Liver (tissue), 9 donors: ENCODE results near the gene REC114. TPM values are rescaled to one million over a fixed set of nuclear protein-coding genes. Genes with fewer than 3 reads are reported as not detected.

Experiments used
- DNase-seq: peaks from one replicate; pipeline ENCODE4 v3.0.0-alpha.2; 2017; ENCODE audit warnings: low spot score
- H3K27ac ChIP-seq, 2 donors: one replicate each; pipeline ENCODE4 v1.7.0; 2013; ENCODE audit warnings: inconsistent platforms in 2 of 2, low read length in 2 of 2, control low read depth in 1 of 2, low read depth in 1 of 2, mild to moderate bottlenecking in 1 of 2
- H3K27me3 ChIP-seq, 4 donors: one replicate each; pipeline versions ENCODE4 v1.6.1 to v1.7.0; 2013; ENCODE audit warnings: low read length in 3 of 4, inconsistent platforms in 1 of 4, mild to moderate bottlenecking in 1 of 4, moderate library complexity in 1 of 4; ENCODE audit not compliant: control insufficient read depth in 4 of 4, insufficient read depth in 4 of 4
- H3K36me3 ChIP-seq, 4 donors: one replicate each; pipeline versions ENCODE4 v1.6.1 to v1.7.0; 2013; ENCODE audit warnings: low read length in 3 of 4, mild to moderate bottlenecking in 3 of 4, low read depth in 1 of 4, moderate library complexity in 1 of 4; ENCODE audit not compliant: control insufficient read depth in 4 of 4, insufficient read depth in 3 of 4
- H3K4me1 ChIP-seq, 4 donors: one replicate each; pipeline versions ENCODE4 v1.6.1 to v1.7.0; 2013; ENCODE audit warnings: low read length in 3 of 4, mild to moderate bottlenecking in 3 of 4, moderate library complexity in 1 of 4; ENCODE audit not compliant: control insufficient read depth in 4 of 4, insufficient read depth in 4 of 4
- H3K4me3 ChIP-seq, 3 donors: one replicate each; pipeline versions ENCODE4 v1.6.1 to v1.7.0; 2013; ENCODE audit warnings: low read length in 3 of 3, control low read depth in 1 of 3, low read depth in 1 of 3, mild to moderate bottlenecking in 1 of 3
- H3K9ac ChIP-seq, 2 donors: one replicate each; pipeline ENCODE4 v1.7.0; 2013; ENCODE audit warnings: low read length in 2 of 2, mild to moderate bottlenecking in 2 of 2, moderate library complexity in 2 of 2, control low read depth in 1 of 2, low read depth in 1 of 2
- H3K9me3 ChIP-seq, 4 donors: one replicate each; pipeline versions ENCODE4 v1.6.1 to v1.7.0; 2013; ENCODE audit warnings: low read length in 3 of 4; ENCODE audit not compliant: control insufficient read depth in 4 of 4
- EGR1 ChIP-seq, 2 donors: IDR thresholded peaks; 2 replicates each; pipeline ENCODE4 v1.6.1; 2016 to 2018; ENCODE audit warnings: antibody characterized with exemption in 2 of 2, low read depth in 2 of 2
- FOXA1 ChIP-seq: IDR thresholded peaks from 2 replicates; pipeline ENCODE4 v1.6.1; 2016; ENCODE audit warnings: antibody characterized with exemption
- FOXA2 ChIP-seq: IDR thresholded peaks from 2 replicates; pipeline ENCODE4 v1.6.1; 2016; ENCODE audit warnings: antibody characterized with exemption
- GABPA ChIP-seq, 2 donors: IDR thresholded peaks in 1 of 2; conservative IDR thresholded peaks in 1 of 2; 2 replicates each; pipeline ENCODE4 v1.6.1; 2016; ENCODE audit warnings: antibody characterized with exemption in 2 of 2, mild to moderate bottlenecking in 1 of 2, moderate library complexity in 1 of 2
- HNF4A ChIP-seq, 2 donors: conservative IDR thresholded peaks; 2 replicates each; pipeline ENCODE4 v1.6.1; 2016; ENCODE audit warnings: antibody characterized with exemption in 2 of 2, mild to moderate bottlenecking in 2 of 2
- HNF4G ChIP-seq: IDR thresholded peaks from 2 replicates; pipeline ENCODE4 v1.6.1; 2016; ENCODE audit warnings: antibody characterized with exemption
- JUND ChIP-seq, 2 donors: IDR thresholded peaks; 2 replicates each; pipeline ENCODE4 v1.6.1; 2016; ENCODE audit warnings: antibody characterized with exemption in 2 of 2
- RAD21 ChIP-seq, 2 donors: IDR thresholded peaks; 2 replicates each; pipeline ENCODE4 v1.6.1; 2016; ENCODE audit warnings: antibody characterized with exemption in 2 of 2, mild to moderate bottlenecking in 2 of 2
- RXRA ChIP-seq, 2 donors: IDR thresholded peaks; 2 replicates each; pipeline ENCODE4 v1.6.1; 2017 to 2018; ENCODE audit warnings: antibody characterized with exemption in 2 of 2, mild to moderate bottlenecking in 1 of 2
- SP1 ChIP-seq: IDR thresholded peaks from 2 replicates; pipeline ENCODE4 v1.6.1; 2018; ENCODE audit warnings: antibody characterized with exemption, mild to moderate bottlenecking
- TAF1 ChIP-seq: conservative IDR thresholded peaks from 2 replicates; pipeline ENCODE4 v1.6.1; 2016; ENCODE audit warnings: antibody characterized with exemption, mild to moderate bottlenecking
- YY1 ChIP-seq: IDR thresholded peaks from 2 replicates; pipeline ENCODE4 v1.6.1; 2016; ENCODE audit warnings: antibody characterized with exemption, mild to moderate bottlenecking
- WGBS: extraction: QIAGEN DNeasy Blood & Tissue Kit; methylation state at CpG from one replicate; pipeline ENCODE4 v1.1.7; 2013; 5-methylcytosine and 5-hydroxymethylcytosine counted together
- polyA plus RNA-seq, 2 donors: library from polyadenylated mRNA; stranded (reverse) in 1 of 2; unstranded in 1 of 2; fragments of 200-250 nt in 1 of 2; fragments of >200 nt in 1 of 2; fragmentation: Nextera tagmentation in 1 of 2; extraction: Ambion mirVana in 1 of 2; gene quantifications; one replicate each; pipeline versions ENCODE4 v1.2.1 to v1.2.3, GENCODE V29; 2013 to 2015
- total RNA-seq, 2 donors: library from RNA; depleted of rRNA; stranded (reverse); fragments of >200 nt; gene quantifications; one replicate each; pipeline ENCODE4 v1.2.3, GENCODE V29; 2014
- TF ChIP-seq, protein P1 (sequence below): fragments of 150-350 bp; IDR thresholded peaks from 2 replicates; pipeline ENCODE4 v1.5.1; 2017; ENCODE audit warnings: improper control_type of control experiment, low read depth, low read length; ENCODE audit not compliant: missing input control
- TF ChIP-seq, protein P2 (sequence below): IDR thresholded peaks from 2 replicates; pipeline ENCODE4 v1.6.1; 2016; ENCODE audit warnings: antibody characterized with exemption, mild to moderate bottlenecking
- TF ChIP-seq, protein P3 (sequence below): IDR thresholded peaks from 2 replicates; pipeline ENCODE4 v1.6.1; 2016; ENCODE audit warnings: antibody characterized with exemption
- TF ChIP-seq, protein P4 (sequence below): IDR thresholded peaks from 2 replicates; pipeline ENCODE4 v1.6.1; 2016; ENCODE audit warnings: antibody characterized with exemption
- donor health status: healthy.
- donor health status: healthy.
- donor health status: healthy.
- donor health status: healthy.
- donor health status: healthy.

REC114 gene
- total and polyA plus RNA-seq, 4 donors, result not detected

DNA sequence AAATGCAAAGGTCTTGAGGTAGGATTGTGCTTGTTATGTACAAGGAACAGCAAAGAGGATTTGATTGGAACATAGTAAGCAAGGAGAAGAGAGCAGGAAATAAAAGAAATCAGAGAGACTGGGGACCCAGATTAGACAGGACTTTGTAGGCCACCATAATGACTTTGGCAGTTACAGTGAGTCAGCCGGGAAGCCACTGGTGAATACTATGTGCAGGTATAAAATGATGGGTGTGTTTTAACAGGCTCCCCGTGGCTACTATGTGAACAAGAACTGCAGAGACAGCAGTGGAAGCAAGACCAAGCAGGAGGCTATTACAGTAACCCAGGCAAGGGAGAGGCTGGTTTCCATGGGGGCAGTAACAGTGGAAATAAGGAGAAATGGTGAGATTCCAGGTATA, 135.1 kb downstream of the REC114 start:
- Histone ChIP-seq H3K36me3 (peaks cover 0 to 27% (median 13%) of the 10 kb centered on the region in 4 donors), H3K27me3 (no peaks in the 10 kb centered on the region), H3K4me1 (no peaks in the 10 kb centered on the region), H3K27ac (no peak overlapping the region), H3K9me3 (no peaks in the 10 kb centered on the region), H3K9ac (no peak overlapping the region), H3K4me3 (no peak overlapping the region)
- 85% methylated on average over 2 of the region's 2 CpGs for WGBS
- DNase-seq, result no peak
- TF ChIP-seq RXRA (IDR thresholded peaks at IDR 0.05) (no peak), GABPA (IDR thresholded peaks at IDR 0.05 in 1 of 2, conservative IDR thresholded peaks at IDR 0.05 in 1 of 2) (no peak), EGR1 (IDR thresholded peaks at IDR 0.05; ENCODE audit: low read depth in 2 of 2) (no peak), FOXA1 (no peak), YY1 (no peak), RAD21 (IDR thresholded peaks at IDR 0.05) (no peak), HNF4G (no peak), TAF1 (no peak), JUND (IDR thresholded peaks at IDR 0.05) (no peak)
- TF ChIP-seq, protein P1, sequence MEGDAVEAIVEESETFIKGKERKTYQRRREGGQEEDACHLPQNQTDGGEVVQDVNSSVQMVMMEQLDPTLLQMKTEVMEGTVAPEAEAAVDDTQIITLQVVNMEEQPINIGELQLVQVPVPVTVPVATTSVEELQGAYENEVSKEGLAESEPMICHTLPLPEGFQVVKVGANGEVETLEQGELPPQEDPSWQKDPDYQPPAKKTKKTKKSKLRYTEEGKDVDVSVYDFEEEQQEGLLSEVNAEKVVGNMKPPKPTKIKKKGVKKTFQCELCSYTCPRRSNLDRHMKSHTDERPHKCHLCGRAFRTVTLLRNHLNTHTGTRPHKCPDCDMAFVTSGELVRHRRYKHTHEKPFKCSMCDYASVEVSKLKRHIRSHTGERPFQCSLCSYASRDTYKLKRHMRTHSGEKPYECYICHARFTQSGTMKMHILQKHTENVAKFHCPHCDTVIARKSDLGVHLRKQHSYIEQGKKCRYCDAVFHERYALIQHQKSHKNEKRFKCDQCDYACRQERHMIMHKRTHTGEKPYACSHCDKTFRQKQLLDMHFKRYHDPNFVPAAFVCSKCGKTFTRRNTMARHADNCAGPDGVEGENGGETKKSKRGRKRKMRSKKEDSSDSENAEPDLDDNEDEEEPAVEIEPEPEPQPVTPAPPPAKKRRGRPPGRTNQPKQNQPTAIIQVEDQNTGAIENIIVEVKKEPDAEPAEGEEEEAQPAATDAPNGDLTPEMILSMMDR, result no peak
- TF ChIP-seq, protein P2, sequence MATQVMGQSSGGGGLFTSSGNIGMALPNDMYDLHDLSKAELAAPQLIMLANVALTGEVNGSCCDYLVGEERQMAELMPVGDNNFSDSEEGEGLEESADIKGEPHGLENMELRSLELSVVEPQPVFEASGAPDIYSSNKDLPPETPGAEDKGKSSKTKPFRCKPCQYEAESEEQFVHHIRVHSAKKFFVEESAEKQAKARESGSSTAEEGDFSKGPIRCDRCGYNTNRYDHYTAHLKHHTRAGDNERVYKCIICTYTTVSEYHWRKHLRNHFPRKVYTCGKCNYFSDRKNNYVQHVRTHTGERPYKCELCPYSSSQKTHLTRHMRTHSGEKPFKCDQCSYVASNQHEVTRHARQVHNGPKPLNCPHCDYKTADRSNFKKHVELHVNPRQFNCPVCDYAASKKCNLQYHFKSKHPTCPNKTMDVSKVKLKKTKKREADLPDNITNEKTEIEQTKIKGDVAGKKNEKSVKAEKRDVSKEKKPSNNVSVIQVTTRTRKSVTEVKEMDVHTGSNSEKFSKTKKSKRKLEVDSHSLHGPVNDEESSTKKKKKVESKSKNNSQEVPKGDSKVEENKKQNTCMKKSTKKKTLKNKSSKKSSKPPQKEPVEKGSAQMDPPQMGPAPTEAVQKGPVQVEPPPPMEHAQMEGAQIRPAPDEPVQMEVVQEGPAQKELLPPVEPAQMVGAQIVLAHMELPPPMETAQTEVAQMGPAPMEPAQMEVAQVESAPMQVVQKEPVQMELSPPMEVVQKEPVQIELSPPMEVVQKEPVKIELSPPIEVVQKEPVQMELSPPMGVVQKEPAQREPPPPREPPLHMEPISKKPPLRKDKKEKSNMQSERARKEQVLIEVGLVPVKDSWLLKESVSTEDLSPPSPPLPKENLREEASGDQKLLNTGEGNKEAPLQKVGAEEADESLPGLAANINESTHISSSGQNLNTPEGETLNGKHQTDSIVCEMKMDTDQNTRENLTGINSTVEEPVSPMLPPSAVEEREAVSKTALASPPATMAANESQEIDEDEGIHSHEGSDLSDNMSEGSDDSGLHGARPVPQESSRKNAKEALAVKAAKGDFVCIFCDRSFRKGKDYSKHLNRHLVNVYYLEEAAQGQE, result no peak
- TF ChIP-seq, protein P3, sequence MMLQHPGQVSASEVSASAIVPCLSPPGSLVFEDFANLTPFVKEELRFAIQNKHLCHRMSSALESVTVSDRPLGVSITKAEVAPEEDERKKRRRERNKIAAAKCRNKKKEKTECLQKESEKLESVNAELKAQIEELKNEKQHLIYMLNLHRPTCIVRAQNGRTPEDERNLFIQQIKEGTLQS, result no peak

DNA sequence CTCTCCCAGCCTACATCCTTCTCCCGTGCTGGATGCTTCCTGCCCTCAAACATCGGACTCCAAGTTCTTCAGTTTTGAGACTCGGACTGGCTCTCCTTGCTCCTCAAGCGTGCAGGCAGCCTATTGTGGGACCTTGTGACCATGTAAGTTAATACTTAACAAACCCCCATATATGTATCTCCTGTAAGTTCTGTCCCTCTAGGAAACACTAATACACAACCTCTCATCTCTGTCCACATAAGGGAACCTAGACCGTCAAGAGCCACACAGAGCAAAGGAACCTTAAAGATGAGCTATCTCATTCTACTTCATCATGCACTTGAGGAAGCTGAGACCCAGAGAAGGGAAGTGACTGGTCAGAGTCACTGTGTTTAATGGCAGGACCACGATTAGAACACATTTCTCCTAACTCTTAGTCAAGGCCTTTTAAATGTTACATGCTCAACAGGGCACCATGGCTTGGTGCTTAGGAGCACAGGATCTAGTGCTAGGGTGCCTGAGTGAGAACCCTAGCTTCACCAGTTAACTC, 140.0 kb downstream of the REC114 start:
- 90% methylated on average over 6 of the region's 6 CpGs for WGBS
- H3K4me1 ChIP-seq, result no peaks in the 10 kb centered on the region
- DNase-seq, result no peak
- no peak for TF ChIP-seq RXRA (IDR thresholded peaks at IDR 0.05)
- TF ChIP-seq RAD21 (IDR thresholded peaks at IDR 0.05), result no peak
- no peak for TF ChIP-seq SP1
- no peak for TF ChIP-seq TAF1
- no peak for TF ChIP-seq HNF4G
- TF ChIP-seq JUND (IDR thresholded peaks at IDR 0.05), result no peak
- TF ChIP-seq, protein P1, result no peak
- no peak for TF ChIP-seq GABPA (IDR thresholded peaks at IDR 0.05 in 1 of 2, conservative IDR thresholded peaks at IDR 0.05 in 1 of 2)
- TF ChIP-seq, protein P4, sequence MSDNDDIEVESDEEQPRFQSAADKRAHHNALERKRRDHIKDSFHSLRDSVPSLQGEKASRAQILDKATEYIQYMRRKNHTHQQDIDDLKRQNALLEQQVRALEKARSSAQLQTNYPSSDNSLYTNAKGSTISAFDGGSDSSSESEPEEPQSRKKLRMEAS, result no peak
- TF ChIP-seq, protein P3, result no peak
- TF ChIP-seq, protein P2, result no peak
- TF ChIP-seq FOXA2, result no peak
- no peak for TF ChIP-seq FOXA1
- TF ChIP-seq HNF4A (conservative IDR thresholded peaks at IDR 0.05), result no peak
- no peak for TF ChIP-seq EGR1 (IDR thresholded peaks at IDR 0.05; ENCODE audit: low read depth in 2 of 2)
- TF ChIP-seq YY1, result no peak

More for the DNA sequence above, 140.0 kb downstream of the REC114 start:
- Histone ChIP-seq H3K9ac (no peak overlapping the region), H3K27me3 (no peaks in the 10 kb centered on the region), H3K36me3 (peaks cover 0 to 50% (median 19%) of the 10 kb centered on the region in 4 donors), H3K4me3 (no peak overlapping the region), H3K27ac (no peak overlapping the region), H3K9me3 (no peaks in the 10 kb centered on the region)
